Upper lobe of left lung (tissue), 4 donors: Measurements from ENCODE around the gene CALN1.

Experiments used
- CTCF ChIP-seq, 6 experiments: fragments of 450-650 bp in 4 of 6; fragments of 200-600 bp in 2 of 6; sonication (generic) in 2 of 6; IDR thresholded peaks; one replicate each; pipeline ENCODE4 v1.5.1; 2016 to 2019; ENCODE audit warnings: antibody characterized with exemption in 6 of 6
- POLR2A ChIP-seq, 4 donors: fragments of 450-650 bp; IDR thresholded peaks; one replicate each; pipeline ENCODE4 v1.5.1; 2016 to 2017; ENCODE audit warnings: antibody characterized with exemption in 4 of 4, mild to moderate bottlenecking in 2 of 4
- POLR2AphosphoS5 ChIP-seq, 2 donors: sonication (generic); formaldehyde crosslinking; IDR thresholded peaks; one replicate each; pipeline ENCODE4 v1.5.1; 2017; ENCODE audit warnings: antibody characterized with exemption in 2 of 2

GRCh38 chr7:71984348-71984747 is 427.8 kb downstream of the CALN1 start:
- TF ChIP-seq POLR2A (IDR thresholded peaks at IDR 0.05) (no peak), CTCF (IDR thresholded peaks at IDR 0.05) (no peak), POLR2AphosphoS5 (IDR thresholded peaks at IDR 0.05) (no peak)
